ENCODE results near the gene SULT1E1.

Gene SULT1E1

DNA sequence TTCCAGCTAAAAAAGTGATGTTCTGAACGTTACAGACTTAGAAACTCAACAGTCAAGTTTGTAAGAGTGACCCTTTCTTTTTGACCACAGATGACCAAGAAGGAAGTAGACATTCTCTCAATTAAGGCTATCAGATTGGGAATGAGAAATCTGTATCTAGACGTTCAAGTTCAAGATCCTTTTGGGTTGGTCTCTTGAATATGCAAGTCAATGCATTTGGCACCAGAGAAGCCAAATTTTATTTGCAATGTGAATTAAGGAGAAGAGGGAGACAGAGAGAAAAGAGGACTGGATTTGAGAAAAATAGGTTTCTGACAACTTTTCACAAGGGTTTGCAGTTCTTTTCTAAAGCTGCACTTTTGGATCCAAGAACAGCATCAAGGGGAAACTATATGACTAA is 17.5 kb upstream of the SULT1E1 start:
- Histone ChIP-seq H3K9me3 (ENCODE audit: control insufficient read depth, insufficient read depth, low read depth, low read length) (no peaks in the 10 kb centered on the region), H3K36me3 (ENCODE audit: control insufficient read depth in 2 of 2, insufficient read depth in 1 of 2, low read length in 2 of 2) (no peaks in the 10 kb centered on the region), H3K27ac (ENCODE audit: extremely low read depth, low read depth, low read length) (no peak overlapping the region), H3K4me1 (ENCODE audit: control insufficient read depth, insufficient read depth, low read length) (no peaks in the 10 kb centered on the region), H3K4me3 (ENCODE audit: low read depth, low read length) (no peak overlapping the region)
- ChIA-PET POLR2A (no interaction called here), CTCF (interaction anchor here (0.6 to 1.0 kb wide), 2 partner anchors 18 to 187 kb away, joined by 4 to 6 read pairs; no protein-coding TSS in a partner anchor)
- no peak for TF ChIP-seq ZNF558 (tag by site-specific recombination; IDR thresholded peaks at IDR 0.05)
- TF ChIP-seq ZFHX2 (tag by site-specific recombination; conservative IDR thresholded peaks at IDR 0.05): no peak
- no peak for TF ChIP-seq SCRT1 (tag by site-specific recombination; IDR thresholded peaks at IDR 0.05; ENCODE audit: borderline replicate concordance)
- no peak for TF ChIP-seq ZNF514 (tag by site-specific recombination; IDR thresholded peaks at IDR 0.05)
- TF ChIP-seq SCRT2 (tag by site-specific recombination; IDR thresholded peaks at IDR 0.05): no peak
- no peak for TF ChIP-seq ZBTB7A (tag by site-specific recombination; IDR thresholded peaks at IDR 0.05; ENCODE audit: low read depth)
- TF ChIP-seq, protein P1, sequence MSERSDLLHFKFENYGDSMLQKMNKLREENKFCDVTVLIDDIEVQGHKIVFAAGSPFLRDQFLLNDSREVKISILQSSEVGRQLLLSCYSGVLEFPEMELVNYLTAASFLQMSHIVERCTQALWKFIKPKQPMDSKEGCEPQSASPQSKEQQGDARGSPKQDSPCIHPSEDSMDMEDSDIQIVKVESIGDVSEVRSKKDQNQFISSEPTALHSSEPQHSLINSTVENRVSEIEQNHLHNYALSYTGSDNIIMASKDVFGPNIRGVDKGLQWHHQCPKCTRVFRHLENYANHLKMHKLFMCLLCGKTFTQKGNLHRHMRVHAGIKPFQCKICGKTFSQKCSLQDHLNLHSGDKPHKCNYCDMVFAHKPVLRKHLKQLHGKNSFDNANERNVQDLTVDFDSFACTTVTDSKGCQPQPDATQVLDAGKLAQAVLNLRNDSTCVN (tag by site-specific recombination; optimal IDR thresholded peaks at IDR 0.05): no peak
- TF ChIP-seq INSM2 (tag by site-specific recombination; IDR thresholded peaks at IDR 0.05): no peak
- no peak for TF ChIP-seq ZSCAN16 (tag by site-specific recombination; IDR thresholded peaks at IDR 0.05)
- no peak for TF ChIP-seq ZSCAN30 (tag by site-specific recombination; IDR thresholded peaks at IDR 0.05)
- no peak for TF ChIP-seq ZNF2 (tag by site-specific recombination; IDR thresholded peaks at IDR 0.05)
- no peak for TF ChIP-seq ZNF121 (tag by site-specific recombination; IDR thresholded peaks at IDR 0.05)

- H3K27ac ChIP-seq (ENCODE audit: extremely low read depth, low read depth, low read length): no peak overlapping the region
- H3K36me3 ChIP-seq (ENCODE audit: control insufficient read depth in 2 of 2, insufficient read depth in 1 of 2, low read length in 2 of 2): no peaks in the 10 kb centered on the region
- ChIA-PET CTCF (interaction anchor here (1.1 kb wide), 1 partner anchor 186 kb away, joined by 3 read pairs; no protein-coding TSS in a partner anchor), POLR2A (no interaction called here)
- no peaks in the 10 kb centered on the region for H3K4me1 ChIP-seq (ENCODE audit: control insufficient read depth, insufficient read depth, low read length)
- H3K9me3 ChIP-seq (ENCODE audit: control insufficient read depth, insufficient read depth, low read depth, low read length): no peaks in the 10 kb centered on the region
- H3K4me3 ChIP-seq (ENCODE audit: low read depth, low read length): no peak overlapping the region
- TF ChIP-seq ZNF521 (tag by site-specific recombination; IDR thresholded peaks at IDR 0.05): no peak
- TF ChIP-seq ZNF654 (tag by site-specific recombination; IDR thresholded peaks at IDR 0.05; ENCODE audit: low read depth): no peak
- TF ChIP-seq ZNF140 (tag by site-specific recombination; IDR thresholded peaks at IDR 0.05): no peak
- TF ChIP-seq ZNF398 (tag by site-specific recombination; IDR thresholded peaks at IDR 0.05): no peak
- TF ChIP-seq BCL11A (tag by site-specific recombination; IDR thresholded peaks at IDR 0.05; ENCODE audit: low read depth): no peak
- TF ChIP-seq, protein P2, sequence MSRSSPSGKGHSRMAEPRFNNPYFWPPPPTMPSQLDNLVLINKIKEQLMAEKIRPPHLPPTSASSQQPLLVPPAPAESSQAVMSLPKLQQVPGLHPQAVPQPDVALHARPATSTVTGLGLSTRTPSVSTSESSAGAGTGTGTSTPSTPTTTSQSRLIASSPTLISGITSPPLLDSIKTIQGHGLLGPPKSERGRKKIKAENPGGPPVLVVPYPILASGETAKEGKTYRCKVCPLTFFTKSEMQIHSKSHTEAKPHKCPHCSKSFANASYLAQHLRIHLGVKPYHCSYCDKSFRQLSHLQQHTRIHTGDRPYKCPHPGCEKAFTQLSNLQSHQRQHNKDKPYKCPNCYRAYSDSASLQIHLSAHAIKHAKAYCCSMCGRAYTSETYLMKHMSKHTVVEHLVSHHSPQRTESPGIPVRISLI (tag by site-specific recombination; IDR thresholded peaks at IDR 0.05): no peak
- TF ChIP-seq YY2 (tag by site-specific recombination; IDR thresholded peaks at IDR 0.05): no peak
- TF ChIP-seq ZNF426 (tag by site-specific recombination; IDR thresholded peaks at IDR 0.05): no peak
- TF ChIP-seq, protein P3, sequence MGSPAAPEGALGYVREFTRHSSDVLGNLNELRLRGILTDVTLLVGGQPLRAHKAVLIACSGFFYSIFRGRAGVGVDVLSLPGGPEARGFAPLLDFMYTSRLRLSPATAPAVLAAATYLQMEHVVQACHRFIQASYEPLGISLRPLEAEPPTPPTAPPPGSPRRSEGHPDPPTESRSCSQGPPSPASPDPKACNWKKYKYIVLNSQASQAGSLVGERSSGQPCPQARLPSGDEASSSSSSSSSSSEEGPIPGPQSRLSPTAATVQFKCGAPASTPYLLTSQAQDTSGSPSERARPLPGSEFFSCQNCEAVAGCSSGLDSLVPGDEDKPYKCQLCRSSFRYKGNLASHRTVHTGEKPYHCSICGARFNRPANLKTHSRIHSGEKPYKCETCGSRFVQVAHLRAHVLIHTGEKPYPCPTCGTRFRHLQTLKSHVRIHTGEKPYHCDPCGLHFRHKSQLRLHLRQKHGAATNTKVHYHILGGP (tag by site-specific recombination; IDR thresholded peaks at IDR 0.05): no peak
- TF ChIP-seq, protein P4, sequence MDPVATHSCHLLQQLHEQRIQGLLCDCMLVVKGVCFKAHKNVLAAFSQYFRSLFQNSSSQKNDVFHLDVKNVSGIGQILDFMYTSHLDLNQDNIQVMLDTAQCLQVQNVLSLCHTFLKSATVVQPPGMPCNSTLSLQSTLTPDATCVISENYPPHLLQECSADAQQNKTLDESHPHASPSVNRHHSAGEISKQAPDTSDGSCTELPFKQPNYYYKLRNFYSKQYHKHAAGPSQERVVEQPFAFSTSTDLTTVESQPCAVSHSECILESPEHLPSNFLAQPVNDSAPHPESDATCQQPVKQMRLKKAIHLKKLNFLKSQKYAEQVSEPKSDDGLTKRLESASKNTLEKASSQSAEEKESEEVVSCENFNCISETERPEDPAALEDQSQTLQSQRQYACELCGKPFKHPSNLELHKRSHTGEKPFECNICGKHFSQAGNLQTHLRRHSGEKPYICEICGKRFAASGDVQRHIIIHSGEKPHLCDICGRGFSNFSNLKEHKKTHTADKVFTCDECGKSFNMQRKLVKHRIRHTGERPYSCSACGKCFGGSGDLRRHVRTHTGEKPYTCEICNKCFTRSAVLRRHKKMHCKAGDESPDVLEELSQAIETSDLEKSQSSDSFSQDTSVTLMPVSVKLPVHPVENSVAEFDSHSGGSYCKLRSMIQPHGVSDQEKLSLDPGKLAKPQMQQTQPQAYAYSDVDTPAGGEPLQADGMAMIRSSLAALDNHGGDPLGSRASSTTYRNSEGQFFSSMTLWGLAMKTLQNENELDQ (tag by site-specific recombination; IDR thresholded peaks at IDR 0.05; ENCODE audit: low read depth): no peak
- no peak for TF ChIP-seq WT1 (tag by site-specific recombination; IDR thresholded peaks at IDR 0.05)
- TF ChIP-seq ZNF560 (tag by site-specific recombination; IDR thresholded peaks at IDR 0.05; ENCODE audit: borderline replicate concordance): no peak
- no peak for TF ChIP-seq ZBTB21 (tag by site-specific recombination; IDR thresholded peaks at IDR 0.05)
- no peak for TF ChIP-seq ZNF132 (tag by site-specific recombination; IDR thresholded peaks at IDR 0.05; ENCODE audit: borderline replicate concordance)
Measured at GRCh38 chr4:69876071-69876470, 16.1 kb upstream of the SULT1E1 start.

Data from HEK293 (cell line).